IMR-90 (cell line): ENCODE data around the gene GALNT13. TPM values are rescaled to one million over a fixed set of nuclear protein-coding genes. Genes with fewer than 3 reads are reported as not detected.

Experiments used
- ATAC-seq: fragments of 200-7000 bp; cut with Tn5 transposase; 2 replicates; pipeline ENCODE4 v1.9.1; 2020; ENCODE audit warnings: low read depth, mild to moderate bottlenecking, moderate library complexity
- BruUV-seq: library from RNA; stranded (reverse); fragments of 400-500 nt; replicated peaks from 2 replicates; lab custom pipeline; 2021; lab: Mats Ljungman, UMichigan
- CTCF ChIA-PET: fragments of 300-600 bp; formaldehyde crosslinking; extraction: SDS; loops from one replicate; lab custom pipeline; 2021; ENCODE audit warnings: antibody characterized with exemption; lab: Yijun Ruan, JAX
- POLR2A ChIA-PET: fragments of 300-600 bp; sonication (Branson Sonifier 250); formaldehyde crosslinking; loops from one replicate; lab custom pipeline; 2022; ENCODE audit warnings: antibody characterized with exemption; ENCODE audit not compliant: unreplicated experiment; lab: Charles Lee
- DNase-seq: peaks from one replicate; pipeline ENCODE4 v3.0.0; 2013
- H2AFZ ChIP-seq: replicated peaks from 2 replicates; pipeline ENCODE3; 2013; ENCODE audit warnings: low read length, mild to moderate bottlenecking; ENCODE audit not compliant: poor library complexity
- H2AK5ac ChIP-seq: 2 replicates; pipeline ENCODE4 v1.6.1; 2013; ENCODE audit warnings: low read depth, low read length, inconsistent platforms
- H2AK9ac ChIP-seq: replicated peaks from 2 replicates; pipeline ENCODE3; 2013; ENCODE audit warnings: mild to moderate bottlenecking, low read depth, low read length, moderate library complexity; ENCODE audit not compliant: poor library complexity
- H2BK120ac ChIP-seq: 2 replicates; pipeline ENCODE4 v1.6.1; 2013; ENCODE audit warnings: low read depth, low read length, inconsistent platforms
- H2BK15ac ChIP-seq: 3 replicates; pipeline ENCODE4 v1.6.1; 2013; ENCODE audit warnings: low read depth, low read length, inconsistent platforms
- H2BK20ac ChIP-seq: 2 replicates; pipeline ENCODE4 v1.6.1; 2013; ENCODE audit warnings: low read depth, mild to moderate bottlenecking, inconsistent platforms, low read length, moderate library complexity
- H2BK5ac ChIP-seq: 2 replicates; pipeline ENCODE4 v1.6.1; 2013; ENCODE audit warnings: mild to moderate bottlenecking, low read depth, low read length, inconsistent platforms; ENCODE audit not compliant: poor library complexity, severe bottlenecking
- H3K14ac ChIP-seq: replicated peaks from 2 replicates; pipeline ENCODE4 v1.6.1; 2013; ENCODE audit warnings: low read depth, low read length, inconsistent platforms
- H3K18ac ChIP-seq: 2 replicates; pipeline ENCODE4 v1.6.1; 2013; ENCODE audit warnings: low read depth, low read length, control low read depth
- H3K23ac ChIP-seq: 2 replicates; pipeline ENCODE4 v1.6.1; 2013; ENCODE audit warnings: low read depth, low read length, inconsistent platforms
- H3K27ac ChIP-seq: 2 replicates; pipeline ENCODE4 v1.5.1; 2013; ENCODE audit warnings: mild to moderate bottlenecking, control low read depth, low read length; ENCODE audit not compliant: insufficient read depth
- H3K27me3 ChIP-seq: 2 replicates; pipeline ENCODE4 v1.6.1; 2013; ENCODE audit warnings: low read length; ENCODE audit not compliant: control insufficient read depth, insufficient read depth
- H3K36me3 ChIP-seq: 2 replicates; pipeline ENCODE4 v1.6.1; 2013; ENCODE audit warnings: low read length, mixed read lengths; ENCODE audit not compliant: control insufficient read depth, insufficient read depth
- H3K4ac ChIP-seq: 2 replicates; pipeline ENCODE4 v1.6.1; 2013; ENCODE audit warnings: low read depth, low read length, inconsistent platforms
- H3K4me1 ChIP-seq: 2 replicates; pipeline ENCODE4 v1.6.1; 2013; ENCODE audit warnings: low read length, mixed read lengths; ENCODE audit not compliant: control insufficient read depth, insufficient read depth
- H3K4me2 ChIP-seq: 2 replicates; pipeline ENCODE4 v1.6.1; 2013; ENCODE audit warnings: low read depth, mild to moderate bottlenecking, control low read depth, low read length, moderate library complexity
- H3K4me3 ChIP-seq: 2 replicates; pipeline ENCODE4 v1.5.1; 2013; ENCODE audit warnings: low read depth, mild to moderate bottlenecking, control low read depth, low read length, moderate library complexity; ENCODE audit not compliant: insufficient read depth
- H3K56ac ChIP-seq: 2 replicates; pipeline ENCODE4 v1.6.1; 2013; ENCODE audit warnings: low read length, inconsistent platforms; ENCODE audit not compliant: insufficient read depth; ENCODE audit errors: extremely low read depth
- H3K79me1 ChIP-seq, 2 experiments: 2 replicates each; pipeline ENCODE4 v1.6.1; 2013; ENCODE audit warnings: low read length in 2 of 2, inconsistent platforms in 1 of 2, low read depth in 1 of 2
- H3K9ac ChIP-seq: 2 replicates; pipeline ENCODE4 v1.6.1; 2013; ENCODE audit warnings: low read depth, low read length, control low read depth
- H3K9me1 ChIP-seq: 2 replicates; pipeline ENCODE4 v1.6.1; 2013; ENCODE audit warnings: low read length, inconsistent platforms; ENCODE audit not compliant: insufficient read depth
- H3K9me3 ChIP-seq: 2 replicates; pipeline ENCODE4 v1.6.1; 2013; ENCODE audit warnings: low read length; ENCODE audit not compliant: control insufficient read depth, insufficient read depth
- H4K20me1 ChIP-seq: 2 replicates; pipeline ENCODE4 v1.6.1; 2013; ENCODE audit warnings: low read length, inconsistent platforms; ENCODE audit not compliant: insufficient read depth
- H4K5ac ChIP-seq: 2 replicates; pipeline ENCODE4 v1.6.1; 2013; ENCODE audit warnings: mild to moderate bottlenecking, low read depth, low read length, control low read depth
- H4K8ac ChIP-seq, 2 experiments: 2 replicates each; pipeline ENCODE4 v1.6.1; 2013; ENCODE audit warnings: low read depth in 2 of 2, low read length in 2 of 2, control low read depth in 1 of 2, inconsistent platforms in 1 of 2
- H4K91ac ChIP-seq: 2 replicates; pipeline ENCODE4 v1.6.1; 2013; ENCODE audit warnings: low read depth, low read length, inconsistent platforms; ENCODE audit not compliant: insufficient read depth
- BHLHE40 ChIP-seq: fragments of 150-350 bp; IDR thresholded peaks from 2 replicates; pipeline ENCODE4 v1.6.1; 2016; ENCODE audit warnings: mild to moderate bottlenecking, low read depth, low read length
- CEBPB ChIP-seq: IDR thresholded peaks from 2 replicates; pipeline ENCODE4 v1.6.1; 2012; ENCODE audit warnings: low read depth, low read length, improper control_type of control experiment
- CHD1 ChIP-seq: IDR thresholded peaks from 2 replicates; pipeline ENCODE4 v1.6.1; 2012; ENCODE audit warnings: low read depth, low read length, improper control_type of control experiment
- ELK1 ChIP-seq: fragments of 150-350 bp; IDR thresholded peaks from 2 replicates; pipeline ENCODE4 v1.6.1; 2016; ENCODE audit warnings: low read depth, mild to moderate bottlenecking, low read length, moderate library complexity, borderline replicate concordance
- FOS ChIP-seq: fragments of 150-350 bp; IDR thresholded peaks from 2 replicates; pipeline ENCODE4 v1.6.1; 2016; ENCODE audit warnings: low read depth, low read length
- MAFK ChIP-seq: IDR thresholded peaks from 2 replicates; pipeline ENCODE4 v1.6.1; 2012; ENCODE audit warnings: low read depth, low read length, improper control_type of control experiment
- MAZ ChIP-seq: IDR thresholded peaks from 2 replicates; pipeline ENCODE4 v1.6.1; 2012; ENCODE audit warnings: low read depth, mild to moderate bottlenecking, low read length, improper control_type of control experiment, moderate library complexity, borderline replicate concordance
- MXI1 ChIP-seq: IDR thresholded peaks from 2 replicates; pipeline ENCODE4 v1.6.1; 2012; ENCODE audit warnings: low read depth, mild to moderate bottlenecking, low read length, moderate library complexity, borderline replicate concordance
- NFE2L2 ChIP-seq: fragments of 150-350 bp; IDR thresholded peaks from 2 replicates; pipeline ENCODE4 v1.6.1; 2016; ENCODE audit warnings: low read depth, mild to moderate bottlenecking, low read length
- POLR2A ChIP-seq: IDR thresholded peaks from 2 replicates; pipeline ENCODE4 v1.6.1; 2012; ENCODE audit warnings: mild to moderate bottlenecking, low read depth, low read length
- RAD21 ChIP-seq: IDR thresholded peaks from 2 replicates; pipeline ENCODE4 v1.6.1; 2012; ENCODE audit warnings: low read length, improper control_type of control experiment
- RCOR1 ChIP-seq: IDR thresholded peaks from 2 replicates; pipeline ENCODE4 v1.6.1; 2012; ENCODE audit warnings: mild to moderate bottlenecking, low read length, improper control_type of control experiment; ENCODE audit not compliant: insufficient replicate concordance
- RFX5 ChIP-seq: IDR thresholded peaks from 2 replicates; pipeline ENCODE4 v1.8.0; 2012; ENCODE audit warnings: low read depth, mild to moderate bottlenecking, low read length, moderate library complexity
- SMC3 ChIP-seq: fragments of 150-350 bp; IDR thresholded peaks from 2 replicates; pipeline ENCODE4 v1.6.1; 2016; ENCODE audit warnings: low read depth, mild to moderate bottlenecking, antibody characterized with exemption, low read length, moderate library complexity
- USF2 ChIP-seq: fragments of 150-350 bp; IDR thresholded peaks from 2 replicates; pipeline ENCODE4 v1.6.1; 2017; ENCODE audit warnings: mild to moderate bottlenecking, antibody characterized with exemption, low read length, low read depth
- WGBS, 2 experiments: methylation state at CpG; one replicate each; pipeline versions ENCODE4 v1.1.5 to v1.1.7; 2013; ENCODE audit warnings: missing lambda C conversion rate in 2 of 2; ENCODE audit not compliant: insufficient read length in 1 of 2; ENCODE audit errors: extremely low coverage in 2 of 2; 5-methylcytosine and 5-hydroxymethylcytosine counted together
- dilution Hi-C: fragments of 300-500 bp; cut with HindIII; formaldehyde crosslinking; loops from one replicate; pipeline ENCODE4 v1.14.3; 2018; ENCODE audit warnings: low sequenced_read_pairs; ENCODE audit not compliant: unreplicated experiment
- in situ Hi-C: fragments of 300-500 bp; cut with MboI; formaldehyde crosslinking; loops from 3 replicates; pipeline ENCODE4 v1.14.3; 2019; ENCODE audit warnings: low sequenced_read_pairs, inconsistent platforms, mixed read lengths
- intact Hi-C: fragments of 100-400 bp; cut with micrococcal nuclease; formaldehyde crosslinking; loops from 2 replicates; pipeline ENCODE4 v1.10.0; 2022
- polyA plus RNA-seq, 3 experiments: library from polyadenylated mRNA; depleted of rRNA; stranded (reverse); fragments of >200 nt; gene quantifications; 2 replicates each; pipeline ENCODE4 v1.2.3, GENCODE V29; 2012; ENCODE audit warnings: low replicate concordance in 1 of 3
- total RNA-seq: library from RNA; depleted of rRNA; stranded (reverse); fragments of >200 nt; gene quantifications from 2 replicates; pipeline ENCODE4 v1.2.3, GENCODE V29; 2012
- TF ChIP-seq, protein P1 (sequence below): conservative IDR thresholded peaks from 2 replicates; pipeline ENCODE4 v1.5.1; 2012; ENCODE audit warnings: mild to moderate bottlenecking, low read depth, low read length, improper control_type of control experiment

The GALNT13 gene
- total and polyA plus RNA-seq, 2 of the 4 experiments (the other 2 are of a cell fraction), result 0.03 TPM; not detected in 1

- no peak overlapping the region for H2BK5ac ChIP-seq
Observed at GRCh38 chr2:154338352-154338967, 466.7 kb downstream of the GALNT13 start.

More at GRCh38 chr2:154338352-154338967, 466.7 kb downstream of the GALNT13 start:
- no peak overlapping the region for H3K56ac ChIP-seq
- H3K23ac ChIP-seq, result no peak overlapping the region
- no peak overlapping the region for H3K18ac ChIP-seq
- H3K4me2 ChIP-seq, result no peak overlapping the region
- H3K79me1 ChIP-seq, result no peaks in the 10 kb centered on the region
- dilution Hi-C loops (no loop called here), intact Hi-C loops (no loop called here), in situ Hi-C loops (no loop called here)
- no peak overlapping the region for H2BK20ac ChIP-seq
- no peak overlapping the region for H3K4ac ChIP-seq
- H4K20me1 ChIP-seq, result no peaks in the 10 kb centered on the region
- no CpG with 5 or more reads among the region's 3 CpGs for WGBS, 2 experiments
- no peak overlapping the region for H3K14ac ChIP-seq
- no peak overlapping the region for H2AK5ac ChIP-seq
- no peak overlapping the region for H4K5ac ChIP-seq
- no peak overlapping the region for H2BK120ac ChIP-seq
- no peak for ATAC-seq
- no peak overlapping the region for H3K4me3 ChIP-seq
- no peak overlapping the region for H2AK9ac ChIP-seq
- H2AFZ ChIP-seq, result no peak overlapping the region
- no peaks in the 10 kb centered on the region for H3K36me3 ChIP-seq
- no peak overlapping the region for H4K8ac ChIP-seq
- TF ChIP-seq CHD1, result no peak
- TF ChIP-seq MAZ, result no peak
- TF ChIP-seq CEBPB, result no peak
- no peak for TF ChIP-seq MAFK
- TF ChIP-seq, protein P1, sequence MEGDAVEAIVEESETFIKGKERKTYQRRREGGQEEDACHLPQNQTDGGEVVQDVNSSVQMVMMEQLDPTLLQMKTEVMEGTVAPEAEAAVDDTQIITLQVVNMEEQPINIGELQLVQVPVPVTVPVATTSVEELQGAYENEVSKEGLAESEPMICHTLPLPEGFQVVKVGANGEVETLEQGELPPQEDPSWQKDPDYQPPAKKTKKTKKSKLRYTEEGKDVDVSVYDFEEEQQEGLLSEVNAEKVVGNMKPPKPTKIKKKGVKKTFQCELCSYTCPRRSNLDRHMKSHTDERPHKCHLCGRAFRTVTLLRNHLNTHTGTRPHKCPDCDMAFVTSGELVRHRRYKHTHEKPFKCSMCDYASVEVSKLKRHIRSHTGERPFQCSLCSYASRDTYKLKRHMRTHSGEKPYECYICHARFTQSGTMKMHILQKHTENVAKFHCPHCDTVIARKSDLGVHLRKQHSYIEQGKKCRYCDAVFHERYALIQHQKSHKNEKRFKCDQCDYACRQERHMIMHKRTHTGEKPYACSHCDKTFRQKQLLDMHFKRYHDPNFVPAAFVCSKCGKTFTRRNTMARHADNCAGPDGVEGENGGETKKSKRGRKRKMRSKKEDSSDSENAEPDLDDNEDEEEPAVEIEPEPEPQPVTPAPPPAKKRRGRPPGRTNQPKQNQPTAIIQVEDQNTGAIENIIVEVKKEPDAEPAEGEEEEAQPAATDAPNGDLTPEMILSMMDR, result no peak
- TF ChIP-seq POLR2A, result no peak
- no peak for TF ChIP-seq USF2
- TF ChIP-seq FOS, result no peak
- no peak for TF ChIP-seq ELK1
- TF ChIP-seq RAD21, result no peak
- no peak for TF ChIP-seq NFE2L2
- TF ChIP-seq MXI1, result no peak
- no peak for TF ChIP-seq SMC3
- no peak for TF ChIP-seq RCOR1
- no peak for TF ChIP-seq BHLHE40
- no peak for TF ChIP-seq RFX5
- peaks cover 2% of the 10 kb centered on the region; the same call in 1 of the 2 replicates for H3K9me3 ChIP-seq
- H3K9me1 ChIP-seq, result no peaks in the 10 kb centered on the region
- H4K91ac ChIP-seq, result no peak overlapping the region
- no TSS peak for BruUV-seq
- H3K27ac ChIP-seq, result no peak overlapping the region
- POLR2A ChIA-PET, result no interaction called here
- no peak overlapping the region for H3K9ac ChIP-seq
- no peak for DNase-seq
- H3K4me1 ChIP-seq, result no peaks in the 10 kb centered on the region
- CTCF ChIA-PET, result no interaction called here
- H3K27me3 ChIP-seq, result no peaks in the 10 kb centered on the region
- no peak overlapping the region for H2BK15ac ChIP-seq
